Common myeloid progenitor, CD34-positive (primary cell): Measurements from ENCODE around the gene RGCC.
"Not testable (repeated sequence)": the region's sequence is repeated elsewhere in the genome, so short reads cannot be mapped to it uniquely, and the experiment has no call there.

Experiments used
- CTCF ChIA-PET: fragments of 350-600 bp; sonication (Branson Sonifier 250); formaldehyde crosslinking; loops from one replicate; lab custom pipeline; 2021; ENCODE audit warnings: antibody characterized with exemption; lab: Charles Lee
- POLR2A ChIA-PET: fragments of 350-600 bp; sonication (Branson Sonifier 250); formaldehyde crosslinking; loops from one replicate; lab custom pipeline; 2021; ENCODE audit warnings: antibody characterized with exemption; lab: Charles Lee
- DNase-seq, 3 donors: peaks; one replicate each; pipeline versions ENCODE4 v3.0.0 to v3.0.0-alpha.2; 2013
- H3K27ac ChIP-seq, 2 experiments: 1 replicate in 1 of 2; 2 replicates in 1 of 2; pipeline ENCODE4 v1.7.0; 2013; ENCODE audit warnings: inconsistent platforms in 2 of 2, low read length in 2 of 2, mild to moderate bottlenecking in 2 of 2, low read depth in 1 of 2, moderate library complexity in 1 of 2; ENCODE audit not compliant: severe bottlenecking in 2 of 2, insufficient read depth in 1 of 2, poor library complexity in 1 of 2
- H3K27me3 ChIP-seq, 5 experiments: replicated peaks in 2 of 5; 1 replicate in 3 of 5; 2 replicates in 2 of 5; pipeline versions ENCODE4 v1.6.1 to v1.7.0; 2013; ENCODE audit warnings: low read length in 4 of 5, mild to moderate bottlenecking in 2 of 5, moderate library complexity in 2 of 5, inconsistent platforms in 1 of 5; ENCODE audit not compliant: insufficient read depth in 5 of 5, control insufficient read depth in 4 of 5
- H3K36me3 ChIP-seq, 4 experiments: 1 replicate in 2 of 4; 2 replicates in 2 of 4; pipeline versions ENCODE4 v1.6.1 to v1.7.0; 2013; ENCODE audit warnings: low read length in 3 of 4, control low read depth in 1 of 4, mild to moderate bottlenecking in 1 of 4; ENCODE audit not compliant: control insufficient read depth in 4 of 4, insufficient read depth in 4 of 4
- H3K4me1 ChIP-seq, 4 experiments: 1 replicate in 3 of 4; 2 replicates in 1 of 4; pipeline versions ENCODE4 v1.6.1 to v1.7.1; 2013; ENCODE audit warnings: low read length in 3 of 4, mild to moderate bottlenecking in 3 of 4, control low read depth in 1 of 4, inconsistent platforms in 1 of 4, moderate library complexity in 1 of 4; ENCODE audit not compliant: control insufficient read depth in 4 of 4, insufficient read depth in 4 of 4; ENCODE audit errors: control extremely low read depth in 1 of 4
- H3K4me3 ChIP-seq, 7 experiments: 1 replicate in 4 of 7; 2 replicates in 3 of 7; pipeline versions ENCODE4 v1.5.1 to v1.7.0; 2013; ENCODE audit warnings: mild to moderate bottlenecking in 7 of 7, low read length in 6 of 7, moderate library complexity in 6 of 7, inconsistent platforms in 2 of 7, low read depth in 2 of 7, control low read depth in 1 of 7; ENCODE audit not compliant: insufficient read depth in 4 of 7, control insufficient read depth in 1 of 7; ENCODE audit errors: extremely low read depth in 1 of 7
- H3K9me3 ChIP-seq, 5 experiments: 1 replicate in 4 of 5; 2 replicates in 1 of 5; pipeline versions ENCODE4 v1.6.1 to v1.7.1; 2013; ENCODE audit warnings: low read length in 4 of 5, mild to moderate bottlenecking in 2 of 5, inconsistent platforms in 1 of 5, low read depth in 1 of 5, moderate library complexity in 1 of 5; ENCODE audit not compliant: control insufficient read depth in 4 of 5, insufficient read depth in 2 of 5; ENCODE audit errors: control extremely low read depth in 1 of 5
- WGBS: methylation state at CpG from one replicate; pipeline ENCODE4 v1.1.5; 2013; ENCODE audit not compliant: insufficient coverage; 5-methylcytosine and 5-hydroxymethylcytosine counted together

RGCC gene

GRCh38 chr13:41500511-41500910, 43.2 kb downstream of the RGCC start:
- no peaks in the 10 kb centered on the region for H3K36me3 ChIP-seq
- no peak for DNase-seq
- peaks cover 0 to 7% (median 2%) of the 10 kb centered on the region in 5 experiments for H3K9me3 ChIP-seq
- H3K4me1 ChIP-seq = peaks cover 1 to 18% (median 4%) of the 10 kb centered on the region in 4 experiments
- ChIA-PET CTCF (no interaction called here), POLR2A (no interaction called here)
- no peaks in the 10 kb centered on the region for H3K27me3 ChIP-seq
- 95% methylated on average over 4 of the region's 5 CpGs for WGBS
- H3K4me3 ChIP-seq = no peak overlapping the region
- no peak overlapping the region for H3K27ac ChIP-seq

GRCh38 chr13:41501281-41501680, 43.9 kb downstream of the RGCC start:
- WGBS = 19% methylated on average over 4 of the region's 4 CpGs

GRCh38 chr13:41502031-41502430, 44.7 kb downstream of the RGCC start:
- Histone ChIP-seq H3K4me1 (peaks cover 1 to 8% (median 3%) of the 10 kb centered on the region in 4 experiments), H3K27ac (no peak overlapping the region), H3K4me3 (no peak overlapping the region), H3K27me3 (no peaks in the 10 kb centered on the region), H3K9me3 (peaks cover 0 to 7% (median 2%) of the 10 kb centered on the region in 5 experiments), H3K36me3 (no peaks in the 10 kb centered on the region)
- ChIA-PET POLR2A (interaction anchor here (0.5 kb wide), 1 partner anchor 741 kb away, joined by 4 read pairs; no protein-coding TSS in a partner anchor), CTCF (no interaction called here)
- DNase-seq = no peak
- 93% methylated on average over 5 of the region's 5 CpGs for WGBS

More at GRCh38 chr13:41501281-41501680, 43.9 kb downstream of the RGCC start:
- Histone ChIP-seq H3K36me3 (no peaks in the 10 kb centered on the region), H3K4me3 (no peak overlapping the region), H3K9me3 (peaks cover 0 to 7% (median 2%) of the 10 kb centered on the region in 5 experiments), H3K27me3 (no peaks in the 10 kb centered on the region), H3K4me1 (peaks cover 1 to 15% (median 4%) of the 10 kb centered on the region in 4 experiments), H3K27ac (no peak overlapping the region)
- ChIA-PET CTCF (no interaction called here), POLR2A (no interaction called here)
- DNase-seq = no peak

GRCh38 chr13:41502673-41503072, 45.3 kb downstream of the RGCC start:
- DNase-seq = no peak
- POLR2A ChIA-PET = no interaction called here
- 92% methylated on average over 9 of the region's 9 CpGs for WGBS

GRCh38 chr13:41503356-41503755, 46.0 kb downstream of the RGCC start:
- peaks cover 1 to 8% (median 3%) of the 10 kb centered on the region in 4 experiments for H3K4me1 ChIP-seq
- 94% methylated on average over 3 of the region's 3 CpGs for WGBS
- H3K27me3 ChIP-seq = no peaks in the 10 kb centered on the region
- no peak for DNase-seq
- POLR2A ChIA-PET = no interaction called here
- CTCF ChIA-PET = no interaction called here
- H3K27ac ChIP-seq = no peak overlapping the region
- H3K36me3 ChIP-seq = no peaks in the 10 kb centered on the region
- no peak overlapping the region for H3K4me3 ChIP-seq
- peaks cover 0 to 7% (median 2%) of the 10 kb centered on the region in 5 experiments for H3K9me3 ChIP-seq

More at GRCh38 chr13:41502673-41503072, 45.3 kb downstream of the RGCC start:
- no peaks in the 10 kb centered on the region for H3K27me3 ChIP-seq
- H3K27ac ChIP-seq = no peak overlapping the region
- no peaks in the 10 kb centered on the region for H3K36me3 ChIP-seq
- H3K4me3 ChIP-seq = no peak overlapping the region
- peaks cover 0 to 7% (median 2%) of the 10 kb centered on the region in 5 experiments for H3K9me3 ChIP-seq
- peaks cover 1 to 8% (median 3%) of the 10 kb centered on the region in 4 experiments for H3K4me1 ChIP-seq
- CTCF ChIA-PET = no interaction called here

GRCh38 chr13:41504657-41505056, 47.3 kb downstream of the RGCC start:
- DNase-seq, H3K27me3 ChIP-seq, H3K9me3 ChIP-seq, H3K4me1 ChIP-seq, H3K36me3 ChIP-seq, H3K4me3 ChIP-seq, H3K27ac ChIP-seq, POLR2A ChIA-PET: not testable (repeated sequence)
- CTCF ChIA-PET = interaction anchor here (0.9 kb wide), 1 partner anchor 106 kb away, joined by 5 read pairs; no protein-coding TSS in a partner anchor

- Histone ChIP-seq H3K9me3 (peaks cover 0 to 7% (median 2%) of the 10 kb centered on the region in 5 experiments), H3K4me1 (peaks cover 1 to 8% (median 3%) of the 10 kb centered on the region in 4 experiments), H3K27ac (no peak overlapping the region), H3K27me3 (no peaks in the 10 kb centered on the region), H3K36me3 (no peaks in the 10 kb centered on the region), H3K4me3 (no peak overlapping the region)
- CTCF ChIA-PET = interaction anchor here (0.9 kb wide), 1 partner anchor 106 kb away, joined by 5 read pairs; no protein-coding TSS in a partner anchor
- no peak for DNase-seq
- POLR2A ChIA-PET = no interaction called here
- WGBS = 100% methylated on average over 1 of the region's 2 CpGs
Measured at GRCh38 chr13:41505209-41505835, 48.0 kb downstream of the RGCC start.
